Central memory CD8-positive, alpha-beta T cell (primary cell): Measurements from ENCODE around the gene DAGLA.

Experiments
- ATAC-seq: fragments of 150-1000 bp; cut with Tn5 transposase; replicated peaks from 2 replicates; pipeline ENCODE4 v1.10.0; 2022; ENCODE audit warnings: mild to moderate bottlenecking, moderate FRiP score, moderate number of reproducible peaks; ENCODE audit not compliant: poor library complexity, severe bottlenecking; ENCODE audit errors: extremely low read depth
- DNase-seq, 2 donors: peaks; one replicate each; pipeline ENCODE4 v3.0.0; 2021; ENCODE audit warnings: low spot score in 2 of 2
- H3K27ac Mint-ChIP-seq: one replicate; pipeline ENCODE4 v1.8.0; 2022; ENCODE audit warnings: low read depth, mild to moderate bottlenecking, moderate library complexity, mixed read lengths
- H3K27me3 Mint-ChIP-seq: one replicate; pipeline ENCODE4 v1.8.0; 2022; ENCODE audit warnings: mixed read lengths
- H3K36me3 Mint-ChIP-seq: one replicate; pipeline ENCODE4 v1.8.0; 2022; ENCODE audit warnings: mild to moderate bottlenecking, moderate library complexity, mixed read lengths; ENCODE audit not compliant: insufficient read depth
- H3K4me1 Mint-ChIP-seq: one replicate; pipeline ENCODE4 v1.8.0; 2022; ENCODE audit warnings: mixed read lengths
- H3K4me3 Mint-ChIP-seq: one replicate; pipeline ENCODE4 v1.8.0; 2022; ENCODE audit warnings: mild to moderate bottlenecking, moderate library complexity, mixed read lengths
- H3K9me3 Mint-ChIP-seq: one replicate; pipeline ENCODE4 v1.8.0; 2022; ENCODE audit warnings: mixed read lengths

Gene DAGLA

DNA sequence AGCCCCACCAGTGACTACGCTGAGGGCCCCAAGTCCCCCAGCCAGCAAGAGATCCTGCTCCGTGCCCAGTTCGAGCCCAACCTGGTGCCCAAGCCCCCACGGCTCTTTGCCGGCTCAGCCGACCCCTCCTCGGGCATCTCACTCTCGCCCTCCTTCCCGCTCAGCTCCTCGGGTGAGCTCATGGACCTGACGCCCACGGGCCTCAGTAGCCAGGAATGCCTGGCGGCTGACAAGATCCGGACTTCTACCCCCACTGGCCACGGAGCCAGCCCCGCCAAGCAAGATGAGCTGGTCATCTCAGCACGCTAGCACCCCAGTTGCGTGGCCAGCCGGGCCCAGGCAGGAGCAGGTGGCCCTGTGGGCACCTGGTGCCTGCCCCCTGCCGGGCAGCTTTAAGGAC is 64.0 kb downstream of the DAGLA start:
- H3K27ac Mint-ChIP-seq: no peak overlapping the region
- no peaks in the 10 kb centered on the region for H3K4me1 Mint-ChIP-seq
- ATAC-seq (no peak), DNase-seq (no peak)
- H3K36me3 Mint-ChIP-seq: peaks cover 2% of the 10 kb centered on the region
- peaks cover 7% of the 10 kb centered on the region for H3K27me3 Mint-ChIP-seq
- no peaks in the 10 kb centered on the region for H3K9me3 Mint-ChIP-seq
- no peak overlapping the region for H3K4me3 Mint-ChIP-seq

DNA sequence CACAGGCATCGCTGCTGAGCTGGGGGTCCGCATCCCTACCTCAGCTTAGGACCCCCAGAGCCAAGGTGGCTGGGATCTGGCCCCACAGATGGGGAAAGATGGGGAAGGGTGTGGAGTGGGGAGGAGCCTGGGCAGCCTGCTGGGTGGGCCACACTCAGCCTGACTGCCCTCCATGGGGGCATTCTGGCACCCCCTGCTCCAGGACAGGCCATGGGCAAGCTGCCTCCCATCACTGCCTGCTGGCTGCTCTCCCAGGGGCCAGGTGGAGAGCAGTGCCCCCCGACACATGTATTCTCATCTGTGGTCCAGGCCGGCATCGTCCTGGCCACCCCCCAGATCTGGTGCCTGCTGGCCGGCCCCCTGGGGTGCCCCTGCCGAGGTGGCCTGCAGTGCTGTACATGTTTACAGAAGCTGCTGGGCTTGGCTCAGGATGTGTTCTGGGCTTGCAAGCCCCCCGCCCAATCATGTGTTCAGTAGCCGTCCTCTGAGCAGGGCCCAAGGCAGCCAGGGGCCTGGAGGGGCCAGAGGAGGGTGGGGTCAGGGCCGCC is 64.5 kb downstream of the DAGLA start:
- no peak overlapping the region for H3K4me3 Mint-ChIP-seq
- ATAC-seq (no peak), DNase-seq (no peak)
- H3K4me1 Mint-ChIP-seq: no peaks in the 10 kb centered on the region
- H3K9me3 Mint-ChIP-seq: no peaks in the 10 kb centered on the region
- peaks cover 12% of the 10 kb centered on the region for H3K27me3 Mint-ChIP-seq
- H3K27ac Mint-ChIP-seq: no peak overlapping the region
- peaks cover 2% of the 10 kb centered on the region for H3K36me3 Mint-ChIP-seq

DNA sequence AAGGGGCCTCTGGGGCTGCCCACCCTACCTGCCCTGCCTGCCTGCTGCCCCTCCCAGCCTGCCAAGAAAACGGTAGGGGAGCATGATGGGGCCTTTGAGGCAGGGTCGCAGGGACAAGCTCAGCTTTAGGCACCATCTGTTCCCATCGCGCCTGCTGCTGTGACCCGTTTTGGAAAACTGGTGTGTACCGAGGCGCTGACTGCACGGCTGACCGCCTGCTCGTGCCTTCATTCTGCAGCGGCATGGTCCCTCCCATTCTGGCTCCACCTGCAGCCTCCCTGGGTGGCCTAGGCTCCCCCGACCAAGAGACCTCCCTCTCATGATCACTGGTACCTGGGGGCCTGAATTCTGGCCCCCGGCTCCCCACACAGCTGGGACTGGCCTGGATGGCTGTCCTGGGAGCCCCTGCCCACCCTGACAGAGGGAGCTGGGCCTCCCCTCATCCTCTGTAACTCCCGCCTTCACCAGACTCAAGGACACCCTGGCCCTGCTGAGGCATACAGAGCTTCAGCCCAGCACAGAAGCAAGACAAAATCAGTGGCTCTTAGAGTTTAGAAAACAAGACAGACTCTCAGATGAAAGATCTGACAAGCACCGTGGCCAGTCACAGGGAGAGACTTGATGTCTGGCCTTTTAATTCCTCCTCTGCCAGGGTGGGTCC is 65.7 kb downstream of the DAGLA start:
- H3K4me3 Mint-ChIP-seq: no peak overlapping the region
- no peak overlapping the region for H3K27ac Mint-ChIP-seq
- H3K4me1 Mint-ChIP-seq: no peaks in the 10 kb centered on the region
- H3K27me3 Mint-ChIP-seq: peaks cover 20% of the 10 kb centered on the region
- DNase-seq (no peak), ATAC-seq (no peak)
- H3K36me3 Mint-ChIP-seq: peaks cover 2% of the 10 kb centered on the region
- no peaks in the 10 kb centered on the region for H3K9me3 Mint-ChIP-seq

DNA sequence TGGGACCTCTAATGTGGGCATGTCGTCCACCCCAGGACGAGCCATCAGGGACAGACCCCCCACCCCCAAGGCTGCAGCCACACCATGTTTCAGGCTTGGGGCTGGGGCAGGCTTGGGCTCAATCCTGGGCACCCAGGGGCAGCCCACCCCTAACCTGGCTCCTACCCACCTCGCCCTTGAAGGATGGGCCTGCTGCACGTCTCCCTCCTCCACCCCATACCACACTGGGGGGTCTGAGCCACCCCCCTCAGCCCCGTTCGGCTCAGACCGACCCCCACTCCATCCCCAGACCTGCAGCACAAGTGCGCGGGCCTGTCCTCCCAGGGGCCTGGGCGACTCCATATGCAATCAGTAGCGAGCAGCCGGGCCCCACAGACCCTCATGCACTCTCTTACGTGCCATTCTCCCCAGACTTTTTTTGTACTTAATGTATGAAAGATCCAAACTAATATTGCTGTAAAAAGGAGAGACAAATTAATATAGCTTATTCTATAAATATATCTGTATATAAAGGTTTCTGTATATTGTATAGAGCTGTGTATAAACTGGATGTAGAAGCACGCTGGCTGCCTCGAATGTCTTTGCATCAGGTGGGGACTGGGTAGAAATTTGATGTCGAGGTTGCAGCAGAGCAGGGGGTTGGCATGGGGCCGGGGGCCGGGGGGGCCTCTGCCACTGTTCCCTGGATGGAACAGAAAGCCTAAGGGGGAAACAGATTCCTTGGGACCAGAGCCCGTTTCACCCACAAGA is 66.4 kb downstream of the DAGLA start:
- Mint-ChIP-seq H3K4me1 (no peaks in the 10 kb centered on the region), H3K36me3 (no peaks in the 10 kb centered on the region)

DNA sequence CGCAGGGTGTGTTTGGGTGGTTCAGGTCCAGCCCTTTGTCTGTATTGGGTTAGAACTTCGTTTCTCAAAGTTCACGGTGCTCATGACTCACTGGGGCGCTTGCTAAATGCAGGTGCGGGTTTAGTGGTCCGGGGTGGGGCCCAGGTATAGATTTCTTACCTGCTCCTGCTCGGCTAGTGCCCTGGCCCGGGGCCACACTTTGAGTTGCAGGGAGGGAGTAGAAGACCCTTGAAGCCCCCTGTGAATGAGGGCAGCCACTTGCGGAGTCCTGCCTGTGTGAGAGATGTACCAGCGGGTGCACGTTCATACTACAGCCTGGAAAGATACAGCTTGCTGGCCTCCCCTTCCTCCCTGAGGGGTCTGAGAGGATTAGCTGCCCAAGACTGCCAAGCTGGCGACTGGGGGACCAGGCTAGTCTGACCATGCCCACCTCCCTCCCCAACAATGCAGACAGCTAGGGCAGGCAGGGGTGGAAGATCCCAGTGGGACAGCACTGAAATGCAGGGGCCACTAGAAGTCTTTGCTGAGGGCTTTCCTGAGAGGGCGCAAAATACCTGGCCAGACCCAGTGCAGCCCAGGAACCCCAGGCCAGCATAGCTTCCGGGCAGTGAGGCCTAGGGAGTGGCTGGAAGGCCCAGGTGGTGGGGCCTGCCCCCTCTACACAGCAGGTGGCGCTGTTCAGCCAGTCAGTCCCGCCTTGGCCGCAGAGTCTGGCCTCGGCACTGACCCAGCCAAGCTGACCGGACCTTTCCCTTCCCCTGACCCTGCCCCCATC is 67.2 kb downstream of the DAGLA start:
- Mint-ChIP-seq H3K9me3 (no peaks in the 10 kb centered on the region), H3K36me3 (no peaks in the 10 kb centered on the region), H3K27me3 (peaks cover 34% of the 10 kb centered on the region), H3K4me3 (no peak overlapping the region), H3K27ac (no peak overlapping the region), H3K4me1 (no peaks in the 10 kb centered on the region)
- ATAC-seq: no peak
- DNase-seq: peak in 1 of 2 donors; percentile 20

More for the DNA sequence above, 66.4 kb downstream of the DAGLA start:
- Mint-ChIP-seq H3K9me3 (no peaks in the 10 kb centered on the region), H3K27ac (no peak overlapping the region), H3K4me3 (no peak overlapping the region), H3K27me3 (peaks cover 27% of the 10 kb centered on the region)
- no peak for DNase-seq
- no peak for ATAC-seq

DNA sequence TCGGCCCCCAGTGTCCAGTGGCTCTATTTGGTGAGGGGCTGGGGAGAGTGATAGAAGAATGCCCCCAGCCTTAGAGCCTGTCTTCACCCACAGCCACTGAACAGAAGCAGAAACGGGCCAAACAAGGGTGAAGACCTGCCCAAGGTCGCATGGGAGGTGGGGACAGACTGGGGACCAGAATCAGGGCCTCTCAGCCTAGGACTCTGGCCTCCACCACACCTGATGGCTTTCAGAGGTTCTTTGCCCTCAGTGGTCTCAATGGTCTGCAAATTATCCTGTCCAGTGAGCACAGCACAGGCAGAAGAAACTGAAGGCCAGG is 67.7 kb downstream of the DAGLA start:
- ATAC-seq: no peak
- peaks cover 2% of the 10 kb centered on the region for H3K4me1 Mint-ChIP-seq
- H3K36me3 Mint-ChIP-seq: no peaks in the 10 kb centered on the region
- no peak for DNase-seq
- peaks cover 37% of the 10 kb centered on the region for H3K27me3 Mint-ChIP-seq
- H3K27ac Mint-ChIP-seq: no peak overlapping the region
- H3K9me3 Mint-ChIP-seq: no peaks in the 10 kb centered on the region
- H3K4me3 Mint-ChIP-seq: no peak overlapping the region

DNA sequence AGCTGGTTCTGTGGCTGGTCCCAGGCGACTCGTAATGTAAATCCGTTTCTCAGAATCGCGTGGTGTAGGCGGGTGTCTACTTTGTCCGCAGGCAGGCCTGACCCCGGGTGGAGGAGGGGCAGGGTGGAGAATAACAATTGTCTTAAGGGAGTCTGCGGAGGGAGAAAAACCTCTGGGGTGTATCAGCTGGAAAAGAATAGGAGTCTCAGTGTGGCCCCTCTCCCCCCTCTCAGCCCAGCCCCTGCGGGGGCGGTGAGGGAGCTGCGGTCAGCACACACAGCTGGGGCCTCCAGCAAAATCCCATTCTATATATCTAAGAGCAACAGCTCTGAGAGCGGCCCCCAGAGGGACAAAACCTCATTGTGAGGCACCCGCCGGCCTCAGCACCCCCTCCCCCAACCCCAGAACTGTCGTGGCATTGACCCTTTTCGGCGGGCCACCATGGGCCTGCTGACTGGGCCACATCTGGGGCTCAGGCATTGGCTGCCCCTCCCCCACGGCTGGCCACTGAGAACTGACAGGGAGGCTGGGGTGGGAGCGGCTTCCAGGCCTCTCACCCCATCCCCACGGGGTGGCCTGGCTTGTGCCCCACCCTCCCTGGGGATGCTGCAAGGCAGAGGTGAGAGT is 69.5 kb downstream of the DAGLA start:
- H3K36me3 Mint-ChIP-seq: no peaks in the 10 kb centered on the region
- DNase-seq: no peak
- no peak for ATAC-seq
- peaks cover 51% of the 10 kb centered on the region for H3K27me3 Mint-ChIP-seq
- H3K27ac Mint-ChIP-seq: no peak overlapping the region
- H3K9me3 Mint-ChIP-seq: no peaks in the 10 kb centered on the region
- H3K4me1 Mint-ChIP-seq: peaks cover 10% of the 10 kb centered on the region
- H3K4me3 Mint-ChIP-seq: no peak overlapping the region

DNA sequence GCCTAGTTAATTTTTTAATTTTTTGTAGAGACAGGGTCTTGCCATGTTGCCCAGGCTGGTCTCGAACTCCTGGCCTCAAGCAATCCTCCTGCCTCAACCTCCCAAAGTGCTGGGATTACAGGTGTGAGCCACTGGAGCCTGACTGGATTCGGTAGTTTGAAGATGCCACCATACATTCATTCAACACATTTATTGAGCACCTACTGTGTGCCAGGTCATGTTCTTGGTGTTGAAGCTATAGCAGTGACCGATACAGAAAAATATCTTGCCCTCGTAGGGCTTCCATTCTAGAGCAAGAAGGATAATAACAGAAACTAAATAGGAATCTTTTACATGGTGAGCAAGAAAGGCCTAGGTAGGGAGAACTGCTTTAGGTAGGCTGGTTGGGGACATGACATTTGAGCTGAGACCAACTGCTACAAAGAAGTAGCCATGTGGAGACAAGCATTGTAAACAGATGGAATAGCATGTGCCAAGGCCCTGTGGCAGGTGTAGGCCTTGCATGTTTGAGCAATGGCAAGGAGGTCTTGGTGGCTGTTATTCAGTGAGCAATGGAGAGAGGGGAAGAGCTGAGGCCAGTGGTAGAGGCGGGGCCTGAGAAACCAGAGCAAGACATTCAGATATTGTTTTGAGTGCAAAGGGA is 70.6 kb downstream of the DAGLA start:
- Mint-ChIP-seq H3K36me3 (no peaks in the 10 kb centered on the region), H3K9me3 (no peaks in the 10 kb centered on the region), H3K27me3 (peaks cover 51% of the 10 kb centered on the region), H3K4me3 (peak overlapping the region; percentile 69), H3K4me1 (peaks cover 12% of the 10 kb centered on the region), H3K27ac (no peak overlapping the region)
- no peak for ATAC-seq
- no peak for DNase-seq

DNA sequence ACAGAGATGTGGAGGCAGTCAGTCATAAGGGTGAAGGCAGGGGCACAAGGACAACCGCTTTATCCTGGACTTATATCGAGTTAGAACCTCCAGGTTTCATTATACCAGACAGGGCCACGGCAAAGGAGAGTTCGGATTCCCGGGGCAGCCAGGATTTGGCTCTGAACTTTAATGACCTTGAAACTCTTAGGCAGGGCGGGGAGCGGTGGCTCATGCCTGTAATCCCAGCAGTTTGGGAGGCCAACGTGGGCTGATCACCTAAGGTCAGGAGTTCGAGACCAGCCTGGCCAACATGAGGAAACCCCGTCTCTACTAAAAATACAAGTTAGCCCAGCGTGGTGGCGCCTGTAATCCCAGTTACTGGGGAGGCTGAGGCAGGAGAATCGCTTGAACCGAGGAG is 71.2 kb downstream of the DAGLA start:
- H3K9me3 Mint-ChIP-seq: no peaks in the 10 kb centered on the region
- peaks cover 51% of the 10 kb centered on the region for H3K27me3 Mint-ChIP-seq
- H3K27ac Mint-ChIP-seq: no peak overlapping the region
- no peak for ATAC-seq
- H3K4me3 Mint-ChIP-seq: peak overlapping the region; percentile 69
- no peaks in the 10 kb centered on the region for H3K36me3 Mint-ChIP-seq
- DNase-seq: no peak
- H3K4me1 Mint-ChIP-seq: peaks cover 18% of the 10 kb centered on the region

DNA sequence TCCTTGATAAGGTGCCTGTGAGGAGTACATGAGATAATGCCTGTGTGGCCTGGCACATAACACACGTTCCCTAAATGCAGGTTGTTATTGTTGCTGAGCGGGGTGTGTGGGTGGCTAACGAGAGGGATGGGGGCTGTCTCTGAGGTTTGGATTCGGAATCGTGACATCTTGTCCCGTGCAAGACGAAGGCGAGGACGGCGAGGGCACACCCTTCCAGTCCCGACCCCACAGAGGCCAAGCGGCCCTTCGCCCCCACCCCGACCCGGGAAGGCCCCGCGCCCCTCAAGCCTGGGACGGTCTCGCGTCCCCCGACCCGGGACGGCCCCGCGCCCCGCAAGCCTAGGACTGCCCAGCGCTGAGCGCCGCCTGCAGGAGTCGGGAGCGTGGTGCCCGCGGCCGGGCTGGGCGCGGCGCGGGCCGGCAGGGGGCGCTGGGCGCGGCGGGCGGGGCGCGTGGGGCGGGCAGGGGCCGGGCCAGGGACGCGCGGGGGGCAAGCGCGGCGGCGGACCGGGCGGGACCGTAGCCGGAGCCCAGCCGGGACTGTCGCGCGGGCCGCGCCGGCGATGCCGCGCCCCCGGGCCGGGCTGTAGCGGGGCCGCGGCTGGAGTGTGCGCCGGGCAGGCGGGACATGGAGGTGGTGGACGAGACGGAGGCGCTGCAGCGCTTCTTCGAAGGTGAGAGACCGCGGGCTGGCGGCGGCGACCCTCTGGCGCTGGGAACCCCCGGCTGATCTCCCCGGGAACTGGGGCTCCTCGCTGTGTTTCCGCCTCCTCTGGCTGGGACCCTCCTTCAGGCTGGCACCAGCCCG is 72.1 kb downstream of the DAGLA start, which contains the start of gene MYRF:
Gene MYRF (plus strand): TSS at position 520 of the 808 bp plus-strand sequence. CDS start 109 bp downstream, at position 629.
- peak in 1 of 2 donors; percentile 41 for DNase-seq
- H3K27ac Mint-ChIP-seq: peak within 1 kb of the TSS; percentile 49

DNA sequence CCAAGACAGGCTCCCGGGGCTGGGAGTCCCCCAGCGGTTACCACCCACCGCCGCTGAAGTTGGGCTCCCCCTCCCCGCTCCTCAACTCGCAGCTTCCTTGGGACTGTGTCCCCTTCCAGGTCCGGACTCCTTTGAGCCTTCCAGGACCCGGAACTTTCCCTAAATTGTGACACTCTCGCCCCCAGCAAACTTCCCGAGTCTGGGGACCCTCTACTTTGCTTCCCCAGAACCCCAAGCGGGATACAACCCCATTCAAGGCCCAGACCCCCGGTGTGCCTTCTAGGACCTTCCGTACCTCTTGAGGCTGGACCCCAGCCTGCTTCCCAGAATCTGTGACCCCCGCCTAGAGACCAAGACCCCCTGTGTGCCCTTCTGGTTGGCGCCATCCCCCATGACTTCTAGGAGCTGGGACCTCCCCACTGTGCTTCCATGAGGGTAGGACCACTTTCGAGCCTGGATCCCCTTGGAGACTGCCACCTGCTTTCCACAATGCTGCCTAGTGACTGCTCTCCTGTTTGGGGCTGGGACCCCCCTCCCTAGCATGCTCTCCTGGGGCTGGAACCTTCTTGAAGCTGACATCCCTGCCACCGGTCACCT is 72.8 kb downstream of the DAGLA start:
- H3K36me3 Mint-ChIP-seq: no peaks in the 10 kb centered on the region
- DNase-seq: no peak
- peak overlapping the region; percentile 49 for H3K27ac Mint-ChIP-seq
- H3K9me3 Mint-ChIP-seq: no peaks in the 10 kb centered on the region
- no peak for ATAC-seq
- peaks cover 22% of the 10 kb centered on the region for H3K4me1 Mint-ChIP-seq
- peak overlapping the region; percentile 77 for H3K4me3 Mint-ChIP-seq
- H3K27me3 Mint-ChIP-seq: peaks cover 51% of the 10 kb centered on the region

More for the DNA sequence above, 72.1 kb downstream of the DAGLA start, which contains the start of gene MYRF:
- H3K4me3 Mint-ChIP-seq: peak within 1 kb of the TSS; percentile 77
- peak; percentile 63 for ATAC-seq
- H3K9me3 Mint-ChIP-seq: no peaks in the 10 kb centered on the region
- no peaks in the 10 kb centered on the region for H3K36me3 Mint-ChIP-seq
- H3K4me1 Mint-ChIP-seq: peaks cover 22% of the 10 kb centered on the region
- peaks cover 51% of the 10 kb centered on the region for H3K27me3 Mint-ChIP-seq
